ENCODE measurements around the gene RBKS.

DNA sequence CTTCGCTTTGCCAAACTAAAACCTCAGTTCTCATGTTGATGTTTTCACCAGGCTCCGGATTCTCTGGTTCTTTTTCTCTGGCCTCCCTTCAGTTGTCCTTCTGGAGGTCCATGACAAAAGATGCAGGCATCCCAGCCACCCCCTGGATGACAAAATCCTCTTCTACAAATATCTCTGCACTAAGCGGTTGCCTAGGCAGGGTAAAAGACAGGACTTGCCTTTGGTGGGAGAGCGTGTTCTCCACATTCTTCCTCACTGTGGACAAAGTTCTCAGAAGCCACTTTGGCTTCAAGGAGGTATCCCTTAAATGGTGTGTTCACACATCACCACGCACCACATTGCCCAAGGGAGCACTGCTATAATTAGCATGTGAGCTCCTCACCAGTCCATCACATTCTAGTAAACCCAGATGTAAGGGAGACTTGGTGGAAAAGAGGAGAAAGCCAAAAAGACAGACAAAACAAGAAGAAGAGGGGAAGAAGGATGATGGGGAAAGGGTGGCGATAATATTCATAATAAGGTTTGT, 142.3 kb downstream of the RBKS start:
- TF ChIP-seq, protein P1, sequence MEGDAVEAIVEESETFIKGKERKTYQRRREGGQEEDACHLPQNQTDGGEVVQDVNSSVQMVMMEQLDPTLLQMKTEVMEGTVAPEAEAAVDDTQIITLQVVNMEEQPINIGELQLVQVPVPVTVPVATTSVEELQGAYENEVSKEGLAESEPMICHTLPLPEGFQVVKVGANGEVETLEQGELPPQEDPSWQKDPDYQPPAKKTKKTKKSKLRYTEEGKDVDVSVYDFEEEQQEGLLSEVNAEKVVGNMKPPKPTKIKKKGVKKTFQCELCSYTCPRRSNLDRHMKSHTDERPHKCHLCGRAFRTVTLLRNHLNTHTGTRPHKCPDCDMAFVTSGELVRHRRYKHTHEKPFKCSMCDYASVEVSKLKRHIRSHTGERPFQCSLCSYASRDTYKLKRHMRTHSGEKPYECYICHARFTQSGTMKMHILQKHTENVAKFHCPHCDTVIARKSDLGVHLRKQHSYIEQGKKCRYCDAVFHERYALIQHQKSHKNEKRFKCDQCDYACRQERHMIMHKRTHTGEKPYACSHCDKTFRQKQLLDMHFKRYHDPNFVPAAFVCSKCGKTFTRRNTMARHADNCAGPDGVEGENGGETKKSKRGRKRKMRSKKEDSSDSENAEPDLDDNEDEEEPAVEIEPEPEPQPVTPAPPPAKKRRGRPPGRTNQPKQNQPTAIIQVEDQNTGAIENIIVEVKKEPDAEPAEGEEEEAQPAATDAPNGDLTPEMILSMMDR (IDR thresholded peaks at IDR 0.05 in 8 of 11, conservative IDR thresholded peaks at IDR 0.05 in 3 of 11): no peak
- TF ChIP-seq POLR2A (IDR thresholded peaks at IDR 0.05) (no peak), POLR2AphosphoS5 (IDR thresholded peaks at IDR 0.05) (no peak)

Data from spleen (tissue), 7 donors.